Left lung (tissue), 10 donors: Measurements from ENCODE around the gene CDH4. TPM values are rescaled to one million over a fixed set of nuclear protein-coding genes. Genes with fewer than 3 reads are reported as not detected.

Source experiments
- ATAC-seq: fragments of 200-7000 bp; cut with Tn5 transposase; one replicate; pipeline ENCODE4 v1.9.1; 2020; ENCODE audit warnings: moderate library complexity
- DNase-seq, 4 donors: peaks; one replicate each; pipeline ENCODE4 v3.0.0-alpha.2; 2013 to 2020
- H3K27ac ChIP-seq, 2 donors: fragments of 200-600 bp; sonication (generic) in 1 of 2; one replicate each; pipeline versions ENCODE4 v1.5.0 to v1.8.0; 2020 to 2021
- H3K27me3 ChIP-seq, 2 donors: fragments of 200-600 bp; sonication (generic) in 1 of 2; one replicate each; pipeline versions ENCODE4 v1.5.0 to v1.8.0; 2020 to 2021
- H3K36me3 ChIP-seq, 2 donors: fragments of 200-600 bp; sonication (generic) in 1 of 2; one replicate each; pipeline versions ENCODE4 v1.5.0 to v1.8.0; 2020 to 2021
- H3K4me1 ChIP-seq, 2 donors: fragments of 200-600 bp; one replicate each; pipeline ENCODE4 v1.8.0; 2021
- H3K4me3 ChIP-seq, 2 donors: fragments of 200-600 bp; sonication (generic) in 1 of 2; one replicate each; pipeline versions ENCODE4 v1.5.0 to v1.8.0; 2020 to 2021; ENCODE audit warnings: mild to moderate bottlenecking in 1 of 2
- H3K9me3 ChIP-seq, 2 donors: fragments of 200-600 bp; sonication (generic) in 1 of 2; one replicate each; pipeline versions ENCODE4 v1.5.0 to v1.8.0; 2020 to 2021
- intact Hi-C, 2 donors: fragments of 100-400 bp; cut with DNase I; formaldehyde crosslinking; loops; one replicate each; pipeline versions ENCODE4 v1.11.2 to v1.14.2; 2022
- polyA plus RNA-seq, 6 donors: library from polyadenylated mRNA; unstranded; fragments of 120-200 nt; gene quantifications; one replicate each; pipeline ENCODE4 v1.2.1, GENCODE V29; 2013; ENCODE audit not compliant: insufficient read length in 6 of 6
- total RNA-seq, 2 donors: library from RNA; stranded (reverse); fragmentation: NEBNext Ultra II Directional; extraction: Animal tissue kit (Norgen Biotek cat#: 25700); gene quantifications; one replicate each; pipeline ENCODE4 v1.2.1, GENCODE V29; 2021
- TF ChIP-seq, protein P1 (sequence below), 2 donors: fragments of 200-600 bp; sonication (generic) in 1 of 2; IDR thresholded peaks; one replicate each; pipeline versions ENCODE4 v1.5.0 to v1.8.0; 2021; ENCODE audit warnings: antibody characterized with exemption in 2 of 2
- donor health status: DM: no; HTN: yes; CAD: no.
- donor health status: DM: no; HTN: no; CAD: no.

The CDH4 gene
- total and polyA plus RNA-seq, 8 donors, result 0.24 to 10.8 (median 5.1) TPM

DNA sequence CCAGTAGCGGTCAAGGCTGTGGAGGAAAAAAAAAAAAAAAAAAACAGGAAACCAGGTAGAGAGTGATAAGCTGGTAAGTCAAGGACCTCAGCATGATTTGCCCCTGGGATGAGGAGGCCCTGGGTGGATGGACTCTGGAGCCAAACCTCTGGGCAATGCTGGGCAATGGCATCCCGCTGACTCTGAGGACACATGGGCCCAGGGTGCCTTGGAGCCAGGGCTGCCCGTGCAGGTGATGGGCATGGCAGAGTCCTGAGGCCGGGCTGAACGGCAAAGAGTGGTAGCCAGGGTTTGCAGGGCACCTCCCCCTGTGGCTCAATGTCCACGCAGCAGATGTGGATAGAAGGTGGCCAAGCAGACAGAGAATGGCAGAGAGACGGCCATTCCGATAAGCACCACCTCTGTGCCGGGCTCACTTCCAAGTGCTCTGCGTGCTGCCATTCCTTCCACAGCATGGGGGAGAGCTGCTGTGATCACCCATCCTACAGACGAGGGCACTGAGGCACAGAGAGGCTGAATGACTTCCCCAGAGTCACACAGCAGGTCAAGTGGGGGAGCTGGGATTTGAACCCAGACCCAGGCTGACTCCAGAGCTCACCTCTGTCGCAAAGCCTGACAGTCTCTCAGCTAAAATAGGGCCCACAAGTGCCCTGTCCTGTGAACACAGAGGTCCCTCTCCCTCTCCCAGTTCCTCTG lies 353.9 kb downstream of the CDH4 start:
- intact Hi-C loops, result no loop called here
- no peak for DNase-seq
- Histone ChIP-seq H3K27ac (no peak overlapping the region), H3K4me1 (no peaks in the 10 kb centered on the region), H3K4me3 (no peak overlapping the region), H3K36me3 (no peaks in the 10 kb centered on the region), H3K27me3 (peaks cover 0 to 8% of the 10 kb centered on the region in 2 donors), H3K9me3 (peaks cover 0 to 42% of the 10 kb centered on the region in 2 donors)
- TF ChIP-seq, protein P1, sequence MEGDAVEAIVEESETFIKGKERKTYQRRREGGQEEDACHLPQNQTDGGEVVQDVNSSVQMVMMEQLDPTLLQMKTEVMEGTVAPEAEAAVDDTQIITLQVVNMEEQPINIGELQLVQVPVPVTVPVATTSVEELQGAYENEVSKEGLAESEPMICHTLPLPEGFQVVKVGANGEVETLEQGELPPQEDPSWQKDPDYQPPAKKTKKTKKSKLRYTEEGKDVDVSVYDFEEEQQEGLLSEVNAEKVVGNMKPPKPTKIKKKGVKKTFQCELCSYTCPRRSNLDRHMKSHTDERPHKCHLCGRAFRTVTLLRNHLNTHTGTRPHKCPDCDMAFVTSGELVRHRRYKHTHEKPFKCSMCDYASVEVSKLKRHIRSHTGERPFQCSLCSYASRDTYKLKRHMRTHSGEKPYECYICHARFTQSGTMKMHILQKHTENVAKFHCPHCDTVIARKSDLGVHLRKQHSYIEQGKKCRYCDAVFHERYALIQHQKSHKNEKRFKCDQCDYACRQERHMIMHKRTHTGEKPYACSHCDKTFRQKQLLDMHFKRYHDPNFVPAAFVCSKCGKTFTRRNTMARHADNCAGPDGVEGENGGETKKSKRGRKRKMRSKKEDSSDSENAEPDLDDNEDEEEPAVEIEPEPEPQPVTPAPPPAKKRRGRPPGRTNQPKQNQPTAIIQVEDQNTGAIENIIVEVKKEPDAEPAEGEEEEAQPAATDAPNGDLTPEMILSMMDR (IDR thresholded peaks at IDR 0.05), result no peak
- ATAC-seq, result no peak

DNA sequence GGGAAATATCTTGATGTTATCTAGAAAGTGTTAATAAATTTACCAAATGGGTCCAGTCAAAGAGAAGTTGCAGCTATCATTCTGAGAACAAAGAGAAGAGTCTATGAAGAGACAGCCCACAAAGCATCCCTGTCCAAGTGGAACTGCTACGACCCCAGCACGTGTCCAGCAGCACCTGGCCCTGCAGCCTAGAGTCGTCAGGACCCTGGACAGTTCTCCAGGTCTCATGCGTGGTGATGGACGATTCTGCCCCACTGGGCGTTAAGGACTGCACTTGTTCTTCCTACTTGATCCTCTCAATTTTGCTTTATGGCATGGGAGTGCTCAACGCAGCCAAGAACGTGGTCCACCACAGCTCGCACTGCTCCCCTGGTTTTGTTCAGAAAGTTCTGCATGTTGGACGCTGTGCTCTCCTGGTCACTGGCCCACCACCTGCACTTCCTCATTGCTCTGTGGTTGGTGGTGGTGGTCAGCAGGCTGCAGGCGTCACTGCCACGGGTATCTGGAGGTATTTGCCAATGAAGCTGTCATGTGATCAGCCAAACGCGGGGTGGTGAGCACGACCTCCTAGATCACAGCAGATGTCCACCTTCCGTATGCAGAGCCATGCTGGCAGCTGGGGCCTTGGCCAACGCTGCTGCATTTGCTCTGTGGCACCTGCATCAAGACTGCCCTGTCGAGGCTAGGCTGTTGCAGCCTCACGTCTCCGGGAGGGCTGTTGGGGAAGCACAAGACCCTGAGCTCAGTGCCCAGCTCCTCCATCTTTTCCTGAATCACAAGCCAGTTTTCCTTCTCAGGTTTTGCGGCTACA lies 356.4 kb downstream of the CDH4 start:
- no peaks in the 10 kb centered on the region for H3K4me1 ChIP-seq
- peak; percentile 17 for ATAC-seq
- H3K4me3 ChIP-seq, result no peak overlapping the region
- intact Hi-C loops, result no loop called here
- peaks cover 0 to 14% of the 10 kb centered on the region in 2 donors for H3K27me3 ChIP-seq
- H3K27ac ChIP-seq, result no peak overlapping the region
- H3K36me3 ChIP-seq, result no peaks in the 10 kb centered on the region
- TF ChIP-seq, protein P1 (IDR thresholded peaks at IDR 0.05), result no peak
- peaks cover 0 to 34% of the 10 kb centered on the region in 2 donors for H3K9me3 ChIP-seq
- peak in 1 of 4 donors; percentile 24 for DNase-seq

DNA sequence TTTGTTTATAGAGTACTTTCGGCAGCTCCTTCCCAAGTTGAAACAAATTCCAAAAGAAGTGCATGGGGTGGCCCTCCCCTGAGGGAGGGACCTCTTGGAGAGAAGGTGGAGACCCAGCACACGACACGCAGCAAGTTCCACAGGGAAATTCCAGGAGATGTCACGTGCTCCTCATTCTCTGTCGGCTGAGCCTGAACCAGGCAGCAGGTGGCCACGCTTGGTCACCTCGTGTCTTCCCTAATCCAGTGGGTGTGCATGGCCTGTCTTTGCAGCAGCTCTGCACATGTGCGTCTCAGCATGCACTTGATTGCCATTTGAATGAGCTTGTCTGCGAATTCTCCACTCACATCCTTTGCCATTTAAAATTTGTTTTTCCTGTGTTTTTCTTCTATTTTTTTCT lies 357.4 kb downstream of the CDH4 start:
- no peak overlapping the region for H3K4me3 ChIP-seq
- no peak for DNase-seq
- TF ChIP-seq, protein P1 (IDR thresholded peaks at IDR 0.05), result no peak
- H3K9me3 ChIP-seq, result peaks cover 0 to 31% of the 10 kb centered on the region in 2 donors
- intact Hi-C loops, result no loop called here
- ATAC-seq, result no peak
- no peaks in the 10 kb centered on the region for H3K4me1 ChIP-seq
- peaks cover 0 to 14% of the 10 kb centered on the region in 2 donors for H3K27me3 ChIP-seq
- no peaks in the 10 kb centered on the region for H3K36me3 ChIP-seq
- H3K27ac ChIP-seq, result no peak overlapping the region

DNA sequence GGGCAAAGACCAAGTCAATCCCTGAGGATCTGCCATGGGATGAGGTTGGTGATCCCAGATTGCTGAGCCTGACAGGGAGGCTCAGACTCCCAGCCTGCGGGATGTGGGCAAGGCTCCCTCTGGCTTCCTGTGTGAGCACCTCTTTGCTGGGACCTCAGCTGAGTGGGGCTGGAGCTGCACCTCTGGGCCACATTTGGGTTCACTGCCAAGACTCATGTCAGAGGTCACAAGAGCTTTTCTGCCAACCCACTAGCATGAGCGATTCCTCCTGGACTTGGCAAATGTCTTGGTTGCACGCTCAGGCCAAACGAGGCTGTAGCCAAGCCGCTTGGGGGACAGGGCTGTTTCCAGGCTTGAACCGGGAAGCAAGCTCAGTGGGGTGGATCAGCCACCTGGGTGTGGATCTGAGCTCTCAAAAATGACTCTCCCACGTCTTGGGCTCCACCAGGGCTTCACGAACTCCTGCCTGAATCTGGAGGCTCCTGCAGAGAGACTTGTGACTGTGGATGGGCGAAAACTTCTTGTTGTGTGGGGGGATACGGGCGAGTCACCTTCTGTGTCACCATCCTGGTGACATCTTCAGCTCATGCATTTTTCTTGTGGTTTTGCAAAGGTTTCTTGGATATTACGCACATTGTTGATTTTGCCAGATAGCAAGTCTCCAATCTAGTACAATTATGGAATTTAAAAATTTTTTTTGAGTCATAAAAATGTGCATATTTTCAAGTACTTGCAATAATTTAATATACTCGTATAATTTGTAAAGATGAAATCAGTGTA lies 359.5 kb downstream of the CDH4 start:
- intact Hi-C loops, result no loop called here
- H3K9me3 ChIP-seq, result peaks cover 0 to 32% of the 10 kb centered on the region in 2 donors
- H3K27ac ChIP-seq, result no peak overlapping the region
- H3K36me3 ChIP-seq, result no peaks in the 10 kb centered on the region
- H3K4me3 ChIP-seq, result no peak overlapping the region
- peak in 1 of 4 donors; percentile 38 for DNase-seq
- peaks cover 0 to 19% of the 10 kb centered on the region in 2 donors for H3K27me3 ChIP-seq
- ATAC-seq, result no peak
- TF ChIP-seq, protein P1 (IDR thresholded peaks at IDR 0.05), result no peak
- no peaks in the 10 kb centered on the region for H3K4me1 ChIP-seq
